ENCODE results near the gene STIP1.
A peak's percentile ranks its signal among the peaks of the same experiment; 100 is the strongest.

STIP1 gene

DNA sequence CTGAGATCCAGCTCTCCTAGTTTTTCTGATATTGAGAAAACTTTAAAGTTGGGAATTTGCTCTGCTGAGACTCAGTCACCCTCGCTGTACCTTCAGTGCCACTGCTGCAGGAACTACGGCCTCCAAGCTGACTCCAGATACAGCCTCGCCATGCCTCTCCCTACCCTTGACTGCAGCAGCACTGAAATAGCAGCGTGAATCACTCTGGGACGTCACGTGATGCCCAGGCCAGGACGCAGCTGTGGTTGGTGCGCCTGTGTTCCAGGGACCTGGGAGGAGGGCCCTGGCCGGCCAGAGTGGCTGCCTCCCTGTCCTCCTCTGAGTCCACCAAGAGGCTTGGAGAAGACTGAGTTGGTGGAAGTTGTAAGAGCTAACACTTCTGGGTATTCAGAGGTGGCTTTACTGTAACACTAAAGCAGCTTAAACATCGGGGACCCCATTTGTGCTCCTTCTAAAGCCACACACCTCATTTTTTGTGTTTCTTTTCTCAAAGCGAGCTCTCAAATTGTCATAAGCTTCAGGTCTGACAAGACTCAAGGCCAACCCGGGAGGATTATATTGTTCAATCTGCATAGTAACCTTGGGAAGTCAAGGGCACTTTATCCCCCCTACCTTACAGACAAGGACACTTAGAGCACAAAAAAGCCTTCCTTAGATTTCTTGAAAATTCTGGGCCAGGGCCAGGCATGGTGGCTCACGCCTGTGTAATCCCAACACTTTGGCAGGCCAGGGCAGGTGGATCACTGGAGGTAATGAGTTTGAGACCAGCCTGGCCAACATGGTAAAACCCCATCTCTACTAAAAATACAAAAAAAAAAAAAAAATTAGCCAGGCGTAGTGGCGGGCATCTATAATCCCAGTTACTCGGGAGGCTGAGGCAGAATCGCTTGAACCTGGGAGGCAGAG lies 4.2 kb upstream of the STIP1 start:
- peak overlapping the region in 1 of 2 experiments; percentile 54 for H3K27ac ChIP-seq (ENCODE audit: insufficient read depth in 1 of 2, low read depth in 1 of 2, low read length in 2 of 2, poor library complexity in 1 of 2, severe bottlenecking in 2 of 2)
- H3K4me1 ChIP-seq (ENCODE audit: control extremely low read depth in 1 of 4, control insufficient read depth in 4 of 4, insufficient read depth in 4 of 4, low read length in 3 of 4) = peaks cover 3 to 37% (median 21%) of the 10 kb centered on the region in 4 experiments
- peak overlapping the region in 2 of 7 experiments; percentile 1 to 45 for H3K4me3 ChIP-seq (ENCODE audit: control insufficient read depth in 1 of 7, extremely low read depth in 1 of 7, insufficient read depth in 4 of 7, low read depth in 2 of 7, low read length in 6 of 7)
- ChIA-PET POLR2A (interaction anchor here (0.8 kb wide), 1 partner anchor 196 kb away, joined by 3 read pairs; the partner anchor contains the start of gene OTUB1), CTCF (interaction anchor here (0.9 to 2.0 kb wide), 5 partner anchors 16 to 180 kb away, joined by 3 to 7 read pairs (median 4); no protein-coding TSS in a partner anchor)
- H3K36me3 ChIP-seq (ENCODE audit: control insufficient read depth in 4 of 4, insufficient read depth in 4 of 4, low read length in 3 of 4) = peaks cover 0 to 10% (median 0%) of the 10 kb centered on the region in 4 experiments
- H3K9me3 ChIP-seq (ENCODE audit: control extremely low read depth in 1 of 5, control insufficient read depth in 4 of 5, insufficient read depth in 2 of 5, low read depth in 1 of 5, low read length in 4 of 5) = no peaks in the 10 kb centered on the region
- peak; percentile 56 to 82 (median 79) for DNase-seq
- no peaks in the 10 kb centered on the region for H3K27me3 ChIP-seq (replicated peaks in 2 of 5; ENCODE audit: control insufficient read depth in 4 of 5, insufficient read depth in 5 of 5, low read length in 4 of 5)
- 39% methylated on average over 14 of the region's 17 CpGs for WGBS (ENCODE audit: insufficient coverage)

DNA sequence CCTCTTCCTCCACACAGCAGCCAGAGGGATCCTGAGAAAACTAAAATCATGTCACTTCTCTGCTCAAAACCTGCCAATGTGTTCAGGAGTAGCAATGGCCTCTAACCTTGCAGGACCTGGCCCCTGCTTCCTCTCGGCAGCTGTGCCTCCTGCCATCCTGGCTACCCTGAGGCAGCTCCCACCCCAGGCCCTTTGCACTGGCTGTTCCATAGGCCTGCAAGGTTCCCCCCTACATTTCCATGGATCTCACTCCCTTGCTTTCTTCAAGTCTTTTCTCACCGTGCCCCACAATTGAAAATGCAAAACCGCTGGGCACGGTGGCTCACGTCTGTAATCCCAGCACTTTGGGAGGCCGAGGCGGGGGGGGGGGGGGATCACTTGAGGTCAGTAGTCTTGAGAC lies 2.1 kb upstream of the STIP1 start:
- Histone ChIP-seq H3K36me3 (ENCODE audit: control insufficient read depth in 4 of 4, insufficient read depth in 4 of 4, low read length in 3 of 4) (peaks cover 0 to 13% (median 3%) of the 10 kb centered on the region in 4 experiments), H3K27ac (ENCODE audit: insufficient read depth in 1 of 2, low read depth in 1 of 2, low read length in 2 of 2, poor library complexity in 1 of 2, severe bottlenecking in 2 of 2) (no peak overlapping the region), H3K4me1 (ENCODE audit: control extremely low read depth in 1 of 4, control insufficient read depth in 4 of 4, insufficient read depth in 4 of 4, low read length in 3 of 4) (peaks cover 3 to 43% (median 21%) of the 10 kb centered on the region in 4 experiments), H3K9me3 (ENCODE audit: control extremely low read depth in 1 of 5, control insufficient read depth in 4 of 5, insufficient read depth in 2 of 5, low read depth in 1 of 5, low read length in 4 of 5) (no peaks in the 10 kb centered on the region), H3K27me3 (replicated peaks in 2 of 5; ENCODE audit: control insufficient read depth in 4 of 5, insufficient read depth in 5 of 5, low read length in 4 of 5) (no peaks in the 10 kb centered on the region), H3K4me3 (ENCODE audit: control insufficient read depth in 1 of 7, extremely low read depth in 1 of 7, insufficient read depth in 4 of 7, low read depth in 2 of 7, low read length in 6 of 7) (peak overlapping the region in 1 of 7 experiments; percentile 0)
- ChIA-PET POLR2A (interaction anchor here (0.6 to 4.1 kb wide), 2 partner anchors 22 to 222 kb away, joined by 3 to 19 read pairs; partner anchors contain the start of gene FERMT3), CTCF (interaction anchor here (10.3 kb wide), 1 partner anchor 21 kb away, joined by 88 read pairs; the partner anchor contains the start of gene FERMT3)
- DNase-seq = no peak
- 96% methylated on average over 7 of the region's 7 CpGs for WGBS (ENCODE audit: insufficient coverage)

DNA sequence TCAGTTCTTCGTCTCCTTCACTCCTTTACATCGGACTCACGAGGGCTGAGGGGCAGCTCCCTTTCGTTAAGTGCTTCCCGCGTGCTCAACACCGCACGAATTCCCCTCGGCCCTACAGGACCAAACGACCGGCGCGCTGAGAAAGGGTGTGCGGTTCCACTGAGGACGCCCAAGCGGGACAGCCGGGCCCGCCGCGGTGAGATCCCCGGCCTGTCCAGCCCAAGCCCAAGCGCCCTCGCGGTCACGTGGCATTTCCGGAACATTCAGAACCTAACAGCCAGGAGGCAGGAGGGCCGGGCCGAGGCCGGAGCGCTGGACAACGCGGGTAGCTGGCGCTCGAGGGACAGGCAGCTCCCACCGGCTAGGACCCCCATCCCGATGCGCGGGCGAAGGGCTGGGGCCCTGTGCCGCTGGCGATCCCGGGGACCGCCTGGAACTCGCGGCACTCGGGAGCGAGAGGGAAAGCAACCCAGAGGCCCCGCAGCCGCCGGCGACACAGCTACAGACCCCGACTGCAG lies 737 bp upstream of the STIP1 start:
- peak in 1 of 3 donors; percentile 40 for DNase-seq
- no peaks in the 10 kb centered on the region for H3K27me3 ChIP-seq (replicated peaks in 2 of 5; ENCODE audit: control insufficient read depth in 4 of 5, insufficient read depth in 5 of 5, low read length in 4 of 5)
- peaks cover 3 to 47% (median 21%) of the 10 kb centered on the region in 4 experiments for H3K4me1 ChIP-seq (ENCODE audit: control extremely low read depth in 1 of 4, control insufficient read depth in 4 of 4, insufficient read depth in 4 of 4, low read length in 3 of 4)
- POLR2A ChIA-PET = interaction anchor here (0.6 to 4.1 kb wide), 10 partner anchors 10 to 1411 kb away, joined by 3 to 19 read pairs (median 5); partner anchors contain the start of genes FERMT3, MACROD1, NUDT22 and TRPT1
- H3K36me3 ChIP-seq (ENCODE audit: control insufficient read depth in 4 of 4, insufficient read depth in 4 of 4, low read length in 3 of 4) = peaks cover 0 to 11% (median 4%) of the 10 kb centered on the region in 4 experiments
- peak overlapping the region; percentile 52 to 89 (median 74) for H3K4me3 ChIP-seq (ENCODE audit: control insufficient read depth in 1 of 7, extremely low read depth in 1 of 7, insufficient read depth in 4 of 7, low read depth in 2 of 7, low read length in 6 of 7)
- CTCF ChIA-PET = interaction anchor here (0.7 to 10.3 kb wide), 8 partner anchors 11 to 118 kb away, joined by 3 to 88 read pairs (median 3); partner anchors contain the start of gene FERMT3
- H3K9me3 ChIP-seq (ENCODE audit: control extremely low read depth in 1 of 5, control insufficient read depth in 4 of 5, insufficient read depth in 2 of 5, low read depth in 1 of 5, low read length in 4 of 5) = no peaks in the 10 kb centered on the region
- peak overlapping the region; percentile 47 to 74 for H3K27ac ChIP-seq (ENCODE audit: insufficient read depth in 1 of 2, low read depth in 1 of 2, low read length in 2 of 2, poor library complexity in 1 of 2, severe bottlenecking in 2 of 2)
- under 1% methylated on average over 51 of the region's 52 CpGs for WGBS (ENCODE audit: insufficient coverage)

DNA sequence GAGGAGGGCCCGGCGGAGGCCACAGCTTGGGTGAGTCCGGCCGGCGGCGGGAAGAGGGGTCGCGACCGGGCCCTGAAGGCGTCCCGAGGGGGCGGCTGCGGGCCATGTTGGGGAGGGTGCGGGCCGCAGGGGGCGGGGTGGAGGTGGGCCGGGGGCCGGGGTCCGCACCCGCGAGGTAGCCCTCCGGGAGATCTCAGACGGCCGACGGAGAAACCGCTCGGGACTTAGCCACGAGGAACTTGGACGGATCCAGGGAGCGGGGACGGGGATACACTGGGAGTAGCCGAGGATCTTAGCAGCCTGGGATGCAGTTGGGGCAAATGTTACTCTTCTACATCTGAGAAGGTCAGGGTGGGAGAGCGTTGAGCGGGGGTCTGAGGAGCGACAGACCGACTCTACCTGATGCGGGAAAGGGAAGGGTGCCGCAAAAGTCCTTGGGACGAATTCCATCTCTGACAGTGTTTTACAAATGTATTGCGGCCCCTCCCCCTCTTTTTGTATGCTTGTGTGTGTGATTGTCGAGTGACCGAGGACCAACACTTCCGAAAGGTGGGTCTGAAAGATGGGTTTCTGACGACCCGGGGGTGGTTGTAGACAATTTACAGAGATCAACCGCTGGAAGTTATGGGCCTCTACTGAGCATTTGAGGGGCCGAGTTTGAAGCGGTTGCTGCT lies 658 bp downstream of the STIP1 start:
- H3K27me3 ChIP-seq (replicated peaks in 2 of 5; ENCODE audit: control insufficient read depth in 4 of 5, insufficient read depth in 5 of 5, low read length in 4 of 5) = no peaks in the 10 kb centered on the region
- no peaks in the 10 kb centered on the region for H3K9me3 ChIP-seq (ENCODE audit: control extremely low read depth in 1 of 5, control insufficient read depth in 4 of 5, insufficient read depth in 2 of 5, low read depth in 1 of 5, low read length in 4 of 5)
- peaks cover 0 to 36% (median 16%) of the 10 kb centered on the region in 4 experiments for H3K4me1 ChIP-seq (ENCODE audit: control extremely low read depth in 1 of 4, control insufficient read depth in 4 of 4, insufficient read depth in 4 of 4, low read length in 3 of 4)
- ChIA-PET CTCF (interaction anchor here (0.8 to 10.3 kb wide), 4 partner anchors 18 to 116 kb away, joined by 3 to 88 read pairs (median 3); partner anchors contain the start of gene FERMT3), POLR2A (interaction anchor here (1.0 to 4.1 kb wide), 4 partner anchors 9 to 58 kb away, joined by 4 to 19 read pairs (median 6); partner anchors contain the start of genes FERMT3, NUDT22 and TRPT1)
- peak overlapping the region in 1 of 2 experiments; percentile 25 for H3K27ac ChIP-seq (ENCODE audit: insufficient read depth in 1 of 2, low read depth in 1 of 2, low read length in 2 of 2, poor library complexity in 1 of 2, severe bottlenecking in 2 of 2)
- peaks cover 0 to 14% (median 6%) of the 10 kb centered on the region in 4 experiments for H3K36me3 ChIP-seq (ENCODE audit: control insufficient read depth in 4 of 4, insufficient read depth in 4 of 4, low read length in 3 of 4)
- peak in 1 of 3 donors; percentile 28 for DNase-seq
- 0% methylated on average over 31 of the region's 48 CpGs for WGBS (ENCODE audit: insufficient coverage)
- no peak overlapping the region for H3K4me3 ChIP-seq (ENCODE audit: control insufficient read depth in 1 of 7, extremely low read depth in 1 of 7, insufficient read depth in 4 of 7, low read depth in 2 of 7, low read length in 6 of 7)

DNA sequence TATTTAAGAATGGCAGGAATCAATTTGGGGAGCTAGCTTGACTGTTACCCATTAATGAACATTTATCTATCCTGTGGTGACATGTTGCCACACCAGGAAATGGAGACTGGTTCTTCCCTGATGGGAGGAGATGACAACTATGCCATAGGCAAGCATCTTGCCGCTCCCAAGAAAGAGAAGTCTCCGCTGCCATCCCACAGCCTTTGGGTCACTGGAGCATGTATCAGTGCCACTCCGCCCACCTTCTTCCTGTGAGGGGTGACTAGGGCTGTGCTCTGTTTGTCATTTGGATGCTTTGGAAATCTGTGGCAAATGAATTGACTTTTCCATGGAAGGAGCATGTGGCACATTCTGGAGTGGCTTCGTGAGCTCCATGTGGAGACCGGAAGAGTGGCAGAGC lies 6.5 kb downstream of the STIP1 start:
- Histone ChIP-seq H3K4me3 (ENCODE audit: control insufficient read depth in 1 of 7, extremely low read depth in 1 of 7, insufficient read depth in 4 of 7, low read depth in 2 of 7, low read length in 6 of 7) (no peak overlapping the region), H3K27ac (ENCODE audit: insufficient read depth in 1 of 2, low read depth in 1 of 2, low read length in 2 of 2, poor library complexity in 1 of 2, severe bottlenecking in 2 of 2) (peak overlapping the region in 1 of 2 experiments; percentile 6), H3K4me1 (ENCODE audit: control extremely low read depth in 1 of 4, control insufficient read depth in 4 of 4, insufficient read depth in 4 of 4, low read length in 3 of 4) (peaks cover 0 to 10% (median under 1%) of the 10 kb centered on the region in 4 experiments), H3K27me3 (replicated peaks in 2 of 5; ENCODE audit: control insufficient read depth in 4 of 5, insufficient read depth in 5 of 5, low read length in 4 of 5) (no peaks in the 10 kb centered on the region), H3K36me3 (ENCODE audit: control insufficient read depth in 4 of 4, insufficient read depth in 4 of 4, low read length in 3 of 4) (peaks cover 24 to 64% (median 52%) of the 10 kb centered on the region in 4 experiments), H3K9me3 (ENCODE audit: control extremely low read depth in 1 of 5, control insufficient read depth in 4 of 5, insufficient read depth in 2 of 5, low read depth in 1 of 5, low read length in 4 of 5) (no peaks in the 10 kb centered on the region)
- no peak for DNase-seq
- whole genome bisulfite sequencing (ENCODE audit: insufficient coverage) = 100% methylated on average over 3 of the region's 5 CpGs
- POLR2A ChIA-PET = no interaction called here
- CTCF ChIA-PET = interaction anchor here (1.5 to 10.3 kb wide), 2 partner anchors 12 to 25 kb away, joined by 4 to 88 read pairs; partner anchors contain the start of gene FERMT3

DNA sequence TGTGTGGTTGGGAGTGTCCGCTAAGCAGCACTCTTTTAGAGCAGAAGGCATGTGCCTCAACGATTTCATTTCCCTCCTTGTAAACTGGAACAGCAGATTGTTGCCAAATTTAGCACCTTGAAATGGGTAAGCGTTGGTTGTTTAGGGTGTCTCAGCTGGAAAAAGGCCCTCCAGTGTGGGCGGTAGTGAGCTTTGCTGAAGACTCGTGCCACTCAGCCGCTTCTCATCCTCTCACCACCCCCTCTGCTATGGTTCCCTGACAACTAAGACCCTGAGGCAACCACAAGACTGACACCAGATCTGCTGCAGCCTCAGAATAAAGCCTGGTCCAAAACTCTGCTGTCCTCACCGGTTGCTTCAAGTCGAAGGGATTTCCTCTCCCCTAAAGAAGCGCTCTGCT lies 10.7 kb downstream of the STIP1 start:
- POLR2A ChIA-PET = interaction anchor here (1.7 kb wide), 1 partner anchor 11 kb away, joined by 6 read pairs; the partner anchor contains the start of gene STIP1
- Histone ChIP-seq H3K27ac (ENCODE audit: insufficient read depth in 1 of 2, low read depth in 1 of 2, low read length in 2 of 2, poor library complexity in 1 of 2, severe bottlenecking in 2 of 2) (no peak overlapping the region), H3K9me3 (ENCODE audit: control extremely low read depth in 1 of 5, control insufficient read depth in 4 of 5, insufficient read depth in 2 of 5, low read depth in 1 of 5, low read length in 4 of 5) (no peaks in the 10 kb centered on the region), H3K4me1 (ENCODE audit: control extremely low read depth in 1 of 4, control insufficient read depth in 4 of 4, insufficient read depth in 4 of 4, low read length in 3 of 4) (peaks cover 0 to 5% (median 0%) of the 10 kb centered on the region in 4 experiments), H3K4me3 (ENCODE audit: control insufficient read depth in 1 of 7, extremely low read depth in 1 of 7, insufficient read depth in 4 of 7, low read depth in 2 of 7, low read length in 6 of 7) (no peak overlapping the region), H3K36me3 (ENCODE audit: control insufficient read depth in 4 of 4, insufficient read depth in 4 of 4, low read length in 3 of 4) (peaks cover 31 to 79% (median 65%) of the 10 kb centered on the region in 4 experiments), H3K27me3 (replicated peaks in 2 of 5; ENCODE audit: control insufficient read depth in 4 of 5, insufficient read depth in 5 of 5, low read length in 4 of 5) (no peaks in the 10 kb centered on the region)
- WGBS (ENCODE audit: insufficient coverage) = 100% methylated on average over 2 of the region's 9 CpGs
- no peak for DNase-seq
- CTCF ChIA-PET = interaction anchor here (0.6 to 4.1 kb wide), 7 partner anchors 9 to 1324 kb away, joined by 3 to 27 read pairs (median 4); partner anchors contain the start of genes FERMT3 and PLCB3
